Stimulated activated CD4-positive, alpha-beta T cell treated with anti-CD3 and anti-CD28 coated beads, Interleukin-15, amount 100 ng/mL, for 24 hours (primary cell): Measurements from ENCODE around the gene AURKAIP1.
A peak's percentile ranks its signal among the peaks of the same experiment; 100 is the strongest.

ENCODE experiments used
- DNase-seq: peaks from one replicate; pipeline ENCODE4 v3.0.0-alpha.2; 2020

The AURKAIP1 gene

DNA sequence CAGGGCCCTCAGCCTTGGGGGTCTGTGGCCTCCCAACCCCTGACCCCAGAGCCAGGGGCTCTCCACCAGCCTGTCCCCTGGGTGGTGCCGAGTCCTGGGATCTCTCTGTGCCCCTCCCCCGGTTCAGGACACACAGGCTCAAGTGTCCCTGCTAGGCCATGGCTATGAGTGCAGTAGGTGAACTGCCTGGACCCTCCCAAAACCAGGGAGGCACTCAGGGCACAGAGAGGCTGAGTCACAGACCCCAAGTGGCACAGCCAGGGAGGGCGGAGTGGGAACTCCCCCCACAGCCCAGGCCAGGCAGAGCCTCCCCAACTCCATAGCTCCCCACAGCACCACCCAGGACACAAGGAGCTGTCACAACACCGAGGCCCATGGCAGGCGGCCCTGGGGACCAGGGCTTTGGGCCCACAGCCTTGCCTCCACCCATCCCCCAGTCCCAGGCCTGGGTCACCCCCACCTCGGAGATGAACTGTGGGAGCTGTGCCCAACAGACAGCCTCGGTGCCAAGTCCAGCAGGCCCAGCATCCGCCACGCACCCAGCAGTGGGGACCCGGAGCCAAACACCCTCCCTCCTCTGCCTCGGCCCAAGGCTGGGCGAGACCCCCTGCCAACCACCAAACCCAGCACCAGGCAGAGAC lies 29.0 kb downstream of the AURKAIP1 start:
- DNase-seq = no peak

DNA sequence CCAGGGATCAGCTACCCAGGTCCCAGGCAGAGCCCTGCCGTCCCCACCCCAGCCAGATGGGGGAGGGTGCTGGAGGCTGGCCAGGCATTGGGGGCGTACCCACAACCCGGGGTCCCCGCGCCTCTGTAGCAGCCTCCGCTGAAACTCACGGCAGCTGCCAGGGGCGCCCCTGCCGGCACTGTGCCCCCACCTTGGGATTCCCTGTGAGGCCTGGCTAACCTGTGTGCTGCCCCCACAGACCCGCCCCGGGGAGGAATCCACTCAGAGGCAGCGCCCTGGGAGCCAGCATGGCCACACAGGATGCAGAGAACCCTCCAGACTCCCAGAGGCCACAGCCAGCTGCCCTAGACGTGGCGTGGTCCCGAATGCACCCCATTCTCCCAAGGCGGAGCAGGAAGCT lies 29.6 kb downstream of the AURKAIP1 start:
- DNase-seq = no peak

DNA sequence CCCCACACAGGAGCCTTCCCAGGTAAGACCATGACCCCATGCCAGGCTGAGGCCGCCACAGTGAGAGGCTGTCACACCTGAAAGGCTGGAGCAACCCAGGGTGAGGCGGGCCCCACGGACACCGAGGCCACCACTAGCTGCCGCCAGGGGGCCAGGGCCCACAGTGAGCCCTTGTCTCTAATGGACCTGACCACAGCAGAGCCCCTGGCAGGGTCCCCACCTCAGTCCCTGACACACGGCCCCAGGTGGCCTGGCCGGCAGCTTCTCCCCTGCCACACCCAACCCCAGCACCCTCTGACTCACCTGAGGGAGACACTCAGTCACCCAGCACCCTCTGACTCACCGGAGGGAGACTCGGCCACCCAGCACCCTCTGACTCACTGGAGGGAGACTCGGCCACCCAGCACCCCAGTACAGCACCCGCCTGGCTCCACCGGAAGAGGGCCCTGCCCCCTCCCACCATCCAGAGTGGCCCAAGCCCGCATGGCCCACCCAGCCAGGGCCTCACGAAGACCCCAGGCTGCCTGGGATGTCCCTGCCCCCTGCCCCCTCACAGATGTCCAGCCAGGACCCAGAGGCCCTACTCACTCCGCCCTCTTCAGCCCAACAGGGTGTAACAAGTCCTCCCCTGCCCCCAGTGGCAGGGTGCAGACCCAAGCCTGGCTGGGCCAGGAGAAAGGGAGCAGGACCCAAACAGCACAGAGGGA lies 30.2 kb downstream of the AURKAIP1 start:
- DNase-seq = peak; percentile 77

DNA sequence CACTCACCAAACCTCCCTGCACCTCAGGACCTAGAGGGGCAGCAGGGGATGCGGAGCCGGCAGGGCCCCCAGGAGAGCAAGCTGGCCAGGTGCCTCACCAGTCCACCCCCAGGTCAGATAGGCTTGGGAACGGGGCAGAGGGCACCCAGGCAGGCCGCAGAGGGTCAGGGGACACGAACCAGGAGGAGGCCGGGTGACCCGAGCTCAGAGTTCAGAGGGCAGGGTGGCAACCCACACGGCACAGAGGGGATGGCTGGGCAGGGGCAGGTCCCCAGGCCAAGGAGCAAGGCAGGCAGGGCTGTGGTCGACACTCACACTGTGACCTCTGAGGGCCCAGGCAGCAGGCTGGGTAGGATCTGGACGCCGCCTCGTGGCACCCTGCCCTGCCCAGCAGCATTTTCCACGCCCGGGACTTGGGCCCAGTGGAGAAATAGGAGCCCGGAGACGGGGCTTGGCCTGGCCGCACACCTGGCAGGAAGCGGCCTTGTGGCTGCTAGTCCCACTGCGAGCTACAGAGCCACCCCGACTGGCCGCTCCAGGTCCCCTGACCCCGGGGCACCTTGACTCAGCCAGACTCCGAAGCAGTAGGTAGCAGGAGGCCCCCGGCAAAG lies 31.1 kb downstream of the AURKAIP1 start:
- DNase-seq = no peak

DNA sequence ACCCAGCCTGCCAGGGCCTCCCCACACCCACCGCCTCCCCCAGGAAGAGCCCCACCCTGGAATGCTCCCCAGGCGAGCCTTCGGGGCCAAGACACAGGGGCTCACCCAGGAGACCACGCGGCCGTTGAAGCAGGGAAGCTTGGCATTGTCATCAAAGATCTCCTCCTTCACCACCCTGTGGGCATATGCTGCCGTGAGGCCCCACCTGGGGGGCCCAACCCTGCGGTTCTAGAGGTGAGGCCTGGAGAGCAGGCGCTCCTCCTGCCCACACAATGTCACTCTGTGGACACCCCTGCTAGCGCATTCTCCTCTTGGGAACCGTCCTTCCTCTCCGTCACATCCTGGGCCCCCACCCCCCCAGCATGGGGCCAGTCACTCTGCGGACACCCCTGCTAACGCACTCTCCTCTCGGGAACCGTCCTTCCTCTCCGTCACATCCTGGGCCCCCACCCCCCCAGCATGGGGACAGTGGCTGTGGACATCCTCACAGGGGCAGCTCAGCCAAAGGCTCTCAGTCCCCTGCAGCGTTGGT lies 32.4 kb downstream of the AURKAIP1 start:
- DNase-seq = no peak

DNA sequence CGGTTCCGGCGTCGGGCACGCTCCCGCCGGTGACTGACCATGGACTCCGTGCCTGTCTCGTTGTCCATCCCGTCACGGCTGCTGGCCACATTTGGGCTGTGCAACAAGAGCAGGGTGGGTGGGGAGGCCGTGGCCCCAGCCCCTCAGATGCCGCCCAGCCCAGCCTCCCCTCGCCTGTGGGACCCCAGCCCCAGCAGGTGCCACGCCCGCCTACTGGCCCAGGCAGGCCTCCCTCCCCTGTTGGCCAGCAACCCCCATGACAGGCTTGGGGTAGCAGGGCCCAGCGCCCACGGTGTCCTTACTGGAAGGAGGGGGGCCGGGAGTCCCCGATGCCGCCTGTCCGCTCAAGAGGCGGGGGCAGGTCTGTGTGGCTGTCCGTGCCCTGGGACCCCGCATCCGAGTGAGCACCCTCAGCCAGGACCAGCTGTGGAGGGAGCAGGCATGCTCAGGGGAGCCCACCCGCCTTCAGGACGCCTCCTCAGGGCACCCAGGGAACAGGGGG lies 32.9 kb downstream of the AURKAIP1 start:
- no peak for DNase-seq

DNA sequence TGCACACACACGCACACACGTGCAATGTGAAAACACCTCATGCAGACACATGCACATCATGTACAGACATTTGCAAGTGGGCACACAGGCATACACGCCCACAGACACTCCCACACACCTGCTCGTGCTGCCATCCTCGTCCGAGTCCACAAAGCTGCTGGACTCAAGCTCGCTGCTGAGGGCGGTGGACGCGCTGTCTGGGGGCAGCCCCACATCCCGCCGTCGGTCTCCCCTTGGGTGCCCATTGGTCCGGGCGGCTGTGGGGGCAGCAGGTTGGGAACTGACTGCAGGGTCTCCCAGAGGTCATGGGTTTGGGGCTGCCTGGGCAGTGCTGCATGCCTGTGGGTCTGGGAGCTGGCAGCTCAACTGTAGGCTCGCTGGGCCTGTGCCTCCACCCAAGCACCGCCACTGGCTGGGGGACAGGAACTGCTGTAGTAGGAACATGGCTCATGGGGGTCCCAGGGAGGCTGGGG lies 33.4 kb downstream of the AURKAIP1 start:
- DNase-seq = no peak

DNA sequence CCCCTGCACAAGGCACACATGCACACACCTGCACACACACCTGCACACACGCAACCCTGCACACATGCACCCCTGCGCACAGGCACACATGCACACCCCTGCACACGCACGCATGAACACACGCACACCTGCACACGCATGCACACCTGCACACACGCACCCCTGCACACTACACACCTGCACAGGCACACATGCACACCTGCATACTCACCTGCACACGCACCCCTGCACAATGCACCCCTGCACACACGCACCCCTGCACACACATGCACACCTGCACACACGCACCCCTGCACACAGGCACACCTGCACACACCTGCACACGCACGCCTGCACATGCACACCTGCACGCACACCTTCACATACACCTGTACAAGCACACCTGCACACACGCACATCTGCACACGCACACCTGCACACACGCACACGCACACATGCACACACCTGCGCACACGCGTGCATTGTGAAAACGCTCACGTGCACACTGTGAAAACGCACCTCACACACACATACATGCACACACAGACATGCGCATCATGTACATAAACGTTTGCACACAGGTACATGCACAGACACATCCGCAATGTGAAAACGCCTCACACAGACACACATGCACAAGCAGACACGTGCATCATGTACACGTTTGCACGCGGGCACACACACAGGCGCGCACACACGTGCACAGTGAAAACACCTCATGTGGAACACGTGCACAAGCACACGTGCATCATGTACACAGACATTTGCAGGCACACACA lies 34.0 kb downstream of the AURKAIP1 start:
- no peak for DNase-seq

DNA sequence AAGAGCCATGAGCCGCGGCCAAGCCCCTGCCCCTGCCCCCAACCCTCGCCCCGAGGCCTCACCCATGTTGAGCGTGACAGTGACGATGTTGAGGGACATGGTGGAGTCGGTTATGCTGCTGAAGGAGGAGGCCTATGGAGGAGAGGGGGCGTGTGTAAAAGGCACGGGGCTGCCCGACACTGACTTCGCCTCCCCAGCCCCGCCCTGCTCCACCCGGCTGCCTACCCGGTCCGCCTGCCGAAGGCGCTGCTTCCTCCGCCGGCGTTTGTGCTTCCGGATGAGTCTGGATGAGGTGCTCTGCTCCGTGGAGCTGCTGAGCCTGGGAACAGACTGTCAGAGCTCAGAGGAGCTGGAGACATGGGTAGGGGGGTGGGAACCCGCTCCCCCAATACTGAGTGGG lies 34.8 kb downstream of the AURKAIP1 start:
- DNase-seq = no peak

DNA sequence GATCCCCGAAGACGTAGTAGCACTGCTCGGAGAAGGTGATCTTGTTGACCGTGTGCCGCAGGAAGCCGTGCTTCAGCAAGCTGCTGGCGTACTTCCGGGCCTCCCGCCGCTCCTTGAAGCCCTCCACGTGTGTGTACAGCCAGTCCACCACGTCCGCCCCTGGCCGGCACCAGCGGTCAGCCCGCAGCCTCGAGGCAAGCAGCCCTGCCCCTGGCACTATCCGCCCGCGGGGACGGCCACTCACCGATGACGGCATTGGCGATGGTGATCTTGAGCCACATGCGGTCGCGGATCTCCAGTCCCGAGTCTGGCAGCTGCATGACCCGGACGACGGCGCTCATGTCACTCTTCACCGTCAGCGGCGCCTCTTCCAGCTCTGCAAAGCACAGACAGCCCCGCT lies 36.7 kb downstream of the AURKAIP1 start:
- DNase-seq = no peak

DNA sequence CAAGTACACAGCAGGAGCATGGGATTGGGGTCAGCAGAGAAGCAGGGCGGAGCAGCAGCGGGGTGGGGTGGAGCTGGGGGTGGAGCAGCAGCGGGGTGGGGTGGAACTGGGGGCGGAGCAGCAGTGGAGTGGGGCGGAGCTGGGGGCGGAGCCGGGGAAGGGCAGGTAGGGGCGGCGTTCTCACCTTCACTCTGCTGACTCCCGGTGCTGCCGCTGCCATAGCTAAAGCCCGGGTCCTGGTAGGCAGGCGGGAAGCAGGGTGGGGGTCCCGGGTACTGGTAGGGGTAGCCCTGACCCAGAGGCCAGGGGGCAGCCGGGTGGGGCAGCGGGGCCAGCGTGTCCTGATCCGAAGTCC lies 37.2 kb downstream of the AURKAIP1 start:
- peak; percentile 55 for DNase-seq

DNA sequence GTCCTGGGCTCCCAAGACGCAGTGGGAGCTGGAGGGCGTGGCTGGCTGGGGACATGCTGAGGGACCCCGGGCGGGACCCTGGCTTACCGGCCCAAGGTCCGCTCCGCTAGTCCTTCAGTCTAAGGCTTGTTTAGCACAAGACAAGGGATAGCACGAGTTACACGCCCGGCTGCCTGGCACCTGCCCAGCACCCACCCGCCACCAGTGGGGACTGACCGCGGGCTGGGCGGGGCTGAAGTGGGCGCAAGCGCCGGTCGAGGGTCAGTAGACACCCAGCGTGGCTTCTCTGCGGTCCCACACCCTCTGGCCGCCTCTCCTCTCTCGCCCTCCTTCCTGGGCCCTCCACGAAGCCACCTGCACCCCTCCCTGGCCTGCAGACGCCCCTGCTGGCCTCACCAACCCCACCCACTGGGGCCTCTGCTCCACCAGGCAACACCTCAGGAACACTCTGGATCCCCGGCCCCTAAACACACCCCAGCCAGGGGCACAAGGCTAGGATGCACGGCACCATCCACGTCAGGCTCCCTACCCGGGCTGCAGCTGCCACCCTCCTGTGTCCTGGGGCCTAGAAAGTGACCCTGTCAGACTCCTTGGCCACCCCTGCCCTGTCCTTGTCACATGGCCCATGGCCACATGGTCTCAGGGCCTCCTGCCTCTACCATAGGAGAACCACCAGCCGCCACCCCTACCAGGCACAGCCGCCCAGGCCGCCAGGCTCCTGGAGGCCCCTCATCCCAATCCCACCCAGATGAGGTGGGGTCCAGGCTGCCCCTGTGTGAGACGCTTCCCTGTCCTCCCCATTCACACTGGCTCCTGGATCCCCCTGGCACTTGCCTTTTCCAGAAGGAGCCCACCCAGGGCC lies 37.8 kb downstream of the AURKAIP1 start:
- no peak for DNase-seq

DNA sequence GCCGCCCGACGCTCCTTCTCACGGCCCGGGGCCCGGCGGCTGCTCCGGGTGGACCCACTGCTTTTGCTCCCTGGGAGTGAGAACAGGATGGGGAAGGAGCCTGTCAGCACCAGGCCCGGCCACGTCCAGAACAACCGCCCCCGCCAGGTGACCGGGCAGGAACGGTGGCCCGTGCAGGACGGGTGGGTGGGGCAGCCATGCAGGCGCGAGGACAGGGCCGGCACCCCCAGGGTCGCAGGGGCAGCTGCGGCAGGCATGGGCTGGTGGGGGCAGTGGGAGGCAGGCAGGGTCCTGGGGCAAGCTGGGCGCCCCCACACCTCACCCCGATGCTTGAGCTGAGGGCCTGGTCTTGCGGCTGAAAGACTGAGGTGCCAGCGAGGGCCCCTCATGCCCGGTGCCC lies 38.6 kb downstream of the AURKAIP1 start:
- DNase-seq = no peak

DNA sequence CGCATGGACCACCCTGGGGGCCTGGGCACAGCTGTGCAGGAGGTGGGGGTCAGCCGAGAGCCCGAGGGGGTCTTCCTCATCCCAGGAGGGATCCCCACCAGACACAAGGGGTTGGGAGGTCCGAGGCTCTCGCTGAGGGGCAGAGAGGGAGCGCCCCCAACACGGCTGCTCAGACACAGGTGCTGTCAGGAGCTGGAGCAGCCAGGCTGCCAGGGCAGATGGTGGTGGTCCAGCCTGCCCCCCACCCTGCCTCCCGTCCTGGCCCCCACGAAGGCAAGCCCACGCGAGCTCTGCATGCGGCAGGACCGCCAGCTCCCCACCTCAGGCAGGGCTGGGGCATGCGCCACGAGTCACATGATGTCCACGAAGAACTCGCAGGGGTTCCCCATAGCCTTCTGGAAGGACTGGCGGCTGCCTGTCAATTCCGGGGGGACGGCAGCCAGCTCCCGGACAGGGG lies 39.2 kb downstream of the AURKAIP1 start:
- DNase-seq = no peak

DNA sequence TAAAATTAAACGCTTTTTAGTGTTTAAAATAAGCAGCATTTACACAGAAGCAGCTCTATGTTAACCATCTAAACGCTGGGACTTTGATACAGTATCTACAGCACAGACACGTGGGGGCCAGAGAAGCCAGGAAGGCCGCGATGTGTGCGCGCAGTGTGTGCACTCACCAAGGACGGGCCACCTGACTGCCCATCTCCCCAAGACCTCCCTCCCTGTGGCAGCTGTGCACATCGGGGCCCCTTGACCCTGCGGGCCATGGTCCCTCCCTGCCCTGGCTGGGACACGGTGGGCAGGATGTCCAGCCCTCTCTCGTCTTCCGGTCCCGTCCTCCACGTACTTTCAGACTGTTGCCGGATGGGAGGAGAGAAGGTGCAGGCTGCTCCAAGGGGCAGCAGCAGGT lies 39.7 kb downstream of the AURKAIP1 start:
- DNase-seq = no peak

DNA sequence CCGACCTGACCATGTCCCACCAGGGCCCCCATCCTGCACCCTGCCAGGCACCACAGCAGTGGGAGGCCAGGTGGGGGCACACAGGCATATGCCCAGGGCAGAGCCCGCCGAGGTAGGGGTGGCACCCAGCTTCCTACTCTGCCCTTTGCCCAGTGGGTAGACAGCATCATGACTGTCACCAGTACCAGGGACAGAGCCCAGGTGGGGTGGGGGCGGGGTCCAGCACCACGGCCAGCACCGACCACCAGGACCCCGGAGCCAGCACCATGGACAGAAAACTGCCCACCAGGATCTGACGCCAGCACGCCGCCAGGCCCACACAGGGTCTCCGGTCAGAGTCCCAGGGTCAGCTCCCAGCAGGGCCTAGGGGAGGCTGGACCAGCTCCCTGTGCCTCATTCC lies 40.2 kb downstream of the AURKAIP1 start:
- DNase-seq = no peak

DNA sequence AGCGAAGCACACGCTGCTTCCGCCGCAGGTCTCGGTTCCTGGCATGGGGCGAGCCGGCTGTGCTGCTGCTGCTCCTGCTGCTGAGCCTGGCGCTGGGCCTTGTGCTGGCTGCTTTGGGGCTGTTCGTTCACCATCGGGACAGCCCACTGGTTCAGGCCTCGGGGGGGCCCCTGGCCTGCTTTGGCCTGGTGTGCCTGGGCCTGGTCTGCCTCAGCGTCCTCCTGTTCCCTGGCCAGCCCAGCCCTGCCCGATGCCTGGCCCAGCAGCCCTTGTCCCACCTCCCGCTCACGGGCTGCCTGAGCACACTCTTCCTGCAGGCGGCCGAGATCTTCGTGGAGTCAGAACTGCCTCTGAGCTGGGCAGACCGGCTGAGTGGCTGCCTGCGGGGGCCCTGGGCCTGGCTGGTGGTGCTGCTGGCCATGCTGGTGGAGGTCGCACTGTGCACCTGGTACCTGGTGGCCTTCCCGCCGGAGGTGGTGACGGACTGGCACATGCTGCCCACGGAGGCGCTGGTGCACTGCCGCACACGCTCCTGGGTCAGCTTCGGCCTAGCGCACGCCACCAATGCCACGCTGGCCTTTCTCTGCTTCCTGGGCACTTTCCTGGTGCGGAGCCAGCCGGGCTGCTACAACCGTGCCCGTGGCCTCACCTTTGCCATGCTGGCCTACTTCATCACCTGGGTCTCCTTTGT lies 41.3 kb downstream of the AURKAIP1 start:
- DNase-seq = no peak

DNA sequence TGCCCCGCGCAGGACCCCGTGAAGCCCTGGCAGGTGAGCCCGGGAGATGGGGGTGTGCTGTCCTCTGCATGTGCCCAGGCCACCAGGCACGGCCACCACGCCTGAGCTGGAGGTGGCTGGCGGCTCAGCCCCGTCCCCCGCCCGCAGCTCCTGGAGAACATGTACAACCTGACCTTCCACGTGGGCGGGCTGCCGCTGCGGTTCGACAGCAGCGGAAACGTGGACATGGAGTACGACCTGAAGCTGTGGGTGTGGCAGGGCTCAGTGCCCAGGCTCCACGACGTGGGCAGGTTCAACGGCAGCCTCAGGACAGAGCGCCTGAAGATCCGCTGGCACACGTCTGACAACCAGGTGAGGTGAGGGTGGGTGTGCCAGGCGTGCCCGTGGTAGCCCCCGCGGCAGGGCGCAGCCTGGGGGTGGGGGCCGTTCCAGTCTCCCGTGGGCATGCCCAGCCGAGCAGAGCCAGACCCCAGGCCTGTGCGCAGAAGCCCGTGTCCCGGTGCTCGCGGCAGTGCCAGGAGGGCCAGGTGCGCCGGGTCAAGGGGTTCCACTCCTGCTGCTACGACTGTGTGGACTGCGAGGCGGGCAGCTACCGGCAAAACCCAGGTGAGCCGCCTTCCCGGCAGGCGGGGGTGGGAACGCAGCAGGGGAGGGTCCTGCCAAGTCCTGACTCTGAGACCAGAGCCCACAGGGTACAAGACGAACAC lies 42.1 kb downstream of the AURKAIP1 start:
- no peak for DNase-seq

DNA sequence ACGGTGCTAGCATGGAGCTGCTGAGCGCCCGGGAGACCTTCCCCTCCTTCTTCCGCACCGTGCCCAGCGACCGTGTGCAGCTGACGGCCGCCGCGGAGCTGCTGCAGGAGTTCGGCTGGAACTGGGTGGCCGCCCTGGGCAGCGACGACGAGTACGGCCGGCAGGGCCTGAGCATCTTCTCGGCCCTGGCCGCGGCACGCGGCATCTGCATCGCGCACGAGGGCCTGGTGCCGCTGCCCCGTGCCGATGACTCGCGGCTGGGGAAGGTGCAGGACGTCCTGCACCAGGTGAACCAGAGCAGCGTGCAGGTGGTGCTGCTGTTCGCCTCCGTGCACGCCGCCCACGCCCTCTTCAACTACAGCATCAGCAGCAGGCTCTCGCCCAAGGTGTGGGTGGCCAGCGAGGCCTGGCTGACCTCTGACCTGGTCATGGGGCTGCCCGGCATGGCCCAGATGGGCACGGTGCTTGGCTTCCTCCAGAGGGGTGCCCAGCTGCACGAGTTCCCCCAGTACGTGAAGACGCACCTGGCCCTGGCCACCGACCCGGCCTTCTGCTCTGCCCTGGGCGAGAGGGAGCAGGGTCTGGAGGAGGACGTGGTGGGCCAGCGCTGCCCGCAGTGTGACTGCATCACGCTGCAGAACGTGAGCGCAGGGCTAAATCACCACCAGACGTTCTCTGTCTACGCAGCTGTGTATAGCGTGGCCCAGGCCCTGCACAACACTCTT lies 42.8 kb downstream of the AURKAIP1 start:
- DNase-seq = no peak
